ENCODE results near the gene DENND2C.

DNA sequence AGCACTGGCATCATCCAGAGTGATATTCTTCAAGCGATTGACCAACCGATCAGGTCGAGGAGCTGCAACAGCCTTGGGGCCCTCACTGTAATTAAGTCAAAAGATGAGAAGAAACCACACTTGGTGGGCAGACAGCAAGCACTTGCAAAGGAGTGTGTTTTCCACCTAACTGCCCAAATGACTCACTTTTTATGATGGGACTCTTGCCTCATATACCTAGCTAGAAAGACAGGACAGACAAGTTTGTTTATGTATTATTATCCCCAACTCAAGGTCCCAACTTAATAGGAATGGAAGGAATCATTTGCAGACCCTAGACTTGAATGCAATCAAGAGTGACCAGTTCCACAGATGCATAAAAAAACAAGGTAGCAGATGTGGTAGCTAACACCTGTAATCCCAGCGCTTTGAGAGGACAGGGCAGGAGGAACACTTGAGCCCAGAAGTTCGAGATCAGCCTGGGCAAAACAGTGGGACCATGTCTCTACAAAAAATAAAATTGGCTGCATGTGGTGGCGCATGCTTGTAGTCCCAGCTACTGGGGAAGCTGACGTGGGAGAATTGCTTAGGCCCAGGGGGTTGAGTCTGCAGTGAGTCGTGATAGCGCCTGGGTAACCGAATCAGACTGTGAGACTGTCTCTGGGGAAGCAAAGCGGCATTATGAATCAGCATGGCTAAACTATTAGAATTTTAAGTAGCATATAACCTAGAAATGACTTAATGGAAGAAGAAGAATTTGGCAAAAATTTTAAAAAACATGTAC, 49.0 kb upstream of the DENND2C start:
- TF ChIP-seq, protein P1, sequence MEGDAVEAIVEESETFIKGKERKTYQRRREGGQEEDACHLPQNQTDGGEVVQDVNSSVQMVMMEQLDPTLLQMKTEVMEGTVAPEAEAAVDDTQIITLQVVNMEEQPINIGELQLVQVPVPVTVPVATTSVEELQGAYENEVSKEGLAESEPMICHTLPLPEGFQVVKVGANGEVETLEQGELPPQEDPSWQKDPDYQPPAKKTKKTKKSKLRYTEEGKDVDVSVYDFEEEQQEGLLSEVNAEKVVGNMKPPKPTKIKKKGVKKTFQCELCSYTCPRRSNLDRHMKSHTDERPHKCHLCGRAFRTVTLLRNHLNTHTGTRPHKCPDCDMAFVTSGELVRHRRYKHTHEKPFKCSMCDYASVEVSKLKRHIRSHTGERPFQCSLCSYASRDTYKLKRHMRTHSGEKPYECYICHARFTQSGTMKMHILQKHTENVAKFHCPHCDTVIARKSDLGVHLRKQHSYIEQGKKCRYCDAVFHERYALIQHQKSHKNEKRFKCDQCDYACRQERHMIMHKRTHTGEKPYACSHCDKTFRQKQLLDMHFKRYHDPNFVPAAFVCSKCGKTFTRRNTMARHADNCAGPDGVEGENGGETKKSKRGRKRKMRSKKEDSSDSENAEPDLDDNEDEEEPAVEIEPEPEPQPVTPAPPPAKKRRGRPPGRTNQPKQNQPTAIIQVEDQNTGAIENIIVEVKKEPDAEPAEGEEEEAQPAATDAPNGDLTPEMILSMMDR (conservative IDR thresholded peaks at IDR 0.05) = no peak
- no peak for TF ChIP-seq ZFX (IDR thresholded peaks at IDR 0.05)

Data from C4-2B (cell line).